H1 (cell line): ENCODE measurements around the gene ANAPC13. TPM values are rescaled to one million over a fixed set of nuclear protein-coding genes. Genes with fewer than 3 reads are reported as not detected.

ENCODE experiments used
- CTCF ChIA-PET: fragments of 300-600 bp; sonication (Branson Sonifier 250); formaldehyde crosslinking; loops from one replicate; lab custom pipeline; 2021; ENCODE audit not compliant: partially characterized antibody; lab: Charles Lee
- POLR2A ChIA-PET: fragments of 300-600 bp; sonication (Branson Sonifier 250); formaldehyde crosslinking; loops from one replicate; lab custom pipeline; 2021; ENCODE audit warnings: inconsistent platforms; ENCODE audit not compliant: partially characterized antibody; lab: Charles Lee
- DNase-seq, 2 experiments: peaks; one replicate each; pipeline versions ENCODE4 v3.0.0 to v3.0.0-alpha.2; 2010 to 2022; ENCODE audit warnings: low spot score in 2 of 2, low read depth in 1 of 2, mixed read lengths in 1 of 2
- FAIRE-seq: peaks from 2 replicates; lab custom pipeline; 2011; peaks lifted over from hg19 to GRCh38; lab: Jason Lieb, UNC
- H2AFZ ChIP-seq: 2 replicates; pipeline ENCODE4 v1.8.1; 2012; ENCODE audit warnings: low read length, inconsistent platforms
- H2AK5ac ChIP-seq: 2 replicates; pipeline ENCODE4 v1.6.1; 2013; ENCODE audit warnings: low read depth, low read length
- H2BK120ac ChIP-seq: replicated peaks from 2 replicates; pipeline ENCODE3; 2013; ENCODE audit warnings: low read depth, low read length, inconsistent platforms
- H2BK12ac ChIP-seq: 2 replicates; pipeline ENCODE4 v1.6.1; 2013; ENCODE audit warnings: low read depth, low read length
- H2BK15ac ChIP-seq: 2 replicates; pipeline ENCODE4 v1.6.1; 2013; ENCODE audit warnings: low read length
- H2BK20ac ChIP-seq: 2 replicates; pipeline ENCODE4 v1.6.1; 2013; ENCODE audit warnings: low read length
- H2BK5ac ChIP-seq: 2 replicates; pipeline ENCODE4 v1.6.1; 2013; ENCODE audit warnings: low read depth, low read length
- H3K14ac ChIP-seq: 2 replicates; pipeline ENCODE4 v1.6.1; 2013; ENCODE audit warnings: inconsistent platforms; ENCODE audit not compliant: insufficient read length
- H3K18ac ChIP-seq: 2 replicates; pipeline ENCODE4 v1.6.1; 2013; ENCODE audit warnings: low read length; ENCODE audit errors: extremely low read depth
- H3K23ac ChIP-seq: 2 replicates; pipeline ENCODE4 v1.6.1; 2013; ENCODE audit warnings: inconsistent platforms; ENCODE audit not compliant: insufficient read length
- H3K23me2 ChIP-seq: 2 replicates; pipeline ENCODE4 v1.6.1; 2013; ENCODE audit warnings: low read depth, low read length
- H3K27ac ChIP-seq: 2 replicates; pipeline ENCODE4 v1.6.1; 2011; ENCODE audit warnings: low read depth, low read length, inconsistent platforms
- H3K27me3 ChIP-seq, 4 experiments: replicated peaks in 1 of 4; 1 replicate in 1 of 4; 2 replicates in 3 of 4; pipeline versions ENCODE4 v1.6.1 to v1.8.1; 2011 to 2013; ENCODE audit warnings: low read length in 3 of 4, mild to moderate bottlenecking in 3 of 4, inconsistent platforms in 2 of 4, mixed read lengths in 2 of 4, moderate library complexity in 1 of 4; ENCODE audit not compliant: control insufficient read depth in 3 of 4, insufficient read depth in 3 of 4; ENCODE audit errors: extremely low read depth in 1 of 4
- H3K36me3 ChIP-seq, 4 experiments: 2 replicates each; pipeline versions ENCODE4 v1.6.1 to v1.8.1; 2011 to 2013; ENCODE audit warnings: mild to moderate bottlenecking in 4 of 4, low read length in 3 of 4, moderate library complexity in 2 of 4, control low read depth in 1 of 4, inconsistent platforms in 1 of 4; ENCODE audit not compliant: insufficient read depth in 4 of 4, control insufficient read depth in 2 of 4
- H3K4ac ChIP-seq: replicated peaks from 2 replicates; pipeline ENCODE3; 2013; ENCODE audit warnings: low read length, low read depth, mixed read lengths, inconsistent platforms; ENCODE audit not compliant: insufficient read length
- H3K4me1 ChIP-seq, 4 experiments: replicated peaks in 1 of 4; 1 replicate in 1 of 4; 2 replicates in 3 of 4; pipeline versions ENCODE4 v1.6.1 to v1.8.1; 2011 to 2013; ENCODE audit warnings: low read length in 3 of 4, inconsistent platforms in 2 of 4, mixed read lengths in 1 of 4; ENCODE audit not compliant: insufficient read depth in 4 of 4, control insufficient read depth in 3 of 4
- H3K4me2 ChIP-seq, 2 experiments: 2 replicates each; pipeline versions ENCODE4 v1.6.1 to v1.8.1; 2011 to 2013; ENCODE audit warnings: low read depth in 2 of 2, low read length in 2 of 2, control low read depth in 1 of 2, inconsistent platforms in 1 of 2, mild to moderate bottlenecking in 1 of 2; ENCODE audit not compliant: insufficient read depth in 1 of 2
- H3K4me3 ChIP-seq, 4 experiments: fragments of 200-600, 300-600 bp in 1 of 4; sonication (generic), shearing (Covaris generic), sonication (Bioruptor Twin) in 1 of 4; 2 replicates each; pipeline versions ENCODE4 v1.5.1 to v1.8.1; 2011 to 2016; ENCODE audit warnings: low read length in 4 of 4, low read depth in 3 of 4, control low read depth in 2 of 4, inconsistent platforms in 2 of 4, mild to moderate bottlenecking in 2 of 4, mixed read lengths in 1 of 4, moderate library complexity in 1 of 4; ENCODE audit not compliant: insufficient read depth in 2 of 4; ENCODE audit errors: extremely low read depth in 1 of 4
- H3K56ac ChIP-seq: replicated peaks from 2 replicates; pipeline ENCODE3; 2013; ENCODE audit warnings: low read depth, mild to moderate bottlenecking, mixed read lengths, low read length, inconsistent platforms; ENCODE audit not compliant: insufficient read length
- H3K79me1 ChIP-seq: 2 replicates; pipeline ENCODE4 v1.6.1; 2013; ENCODE audit warnings: low read depth, low read length, control low read depth
- H3K79me2 ChIP-seq, 2 experiments: 2 replicates each; pipeline versions ENCODE4 v1.6.1 to v1.8.1; 2012 to 2013; ENCODE audit warnings: low read length in 2 of 2, mild to moderate bottlenecking in 2 of 2, inconsistent platforms in 1 of 2; ENCODE audit not compliant: insufficient read depth in 2 of 2, control insufficient read depth in 1 of 2
- H3K9ac ChIP-seq, 4 experiments: replicated peaks in 1 of 4; 1 replicate in 1 of 4; 2 replicates in 3 of 4; pipeline versions ENCODE4 v1.6.1 to v1.8.1; 2011 to 2013; ENCODE audit warnings: low read depth in 3 of 4, low read length in 3 of 4, control low read depth in 2 of 4, mild to moderate bottlenecking in 2 of 4, moderate library complexity in 2 of 4, inconsistent platforms in 1 of 4; ENCODE audit errors: extremely low read depth in 1 of 4
- H3K9me3 ChIP-seq, 2 experiments: 2 replicates each; pipeline versions ENCODE4 v1.6.1 to v1.8.1; 2012 to 2013; ENCODE audit warnings: mild to moderate bottlenecking in 2 of 2, moderate library complexity in 2 of 2, control low read depth in 1 of 2, inconsistent platforms in 1 of 2, low read depth in 1 of 2, low read length in 1 of 2, mixed read lengths in 1 of 2; ENCODE audit not compliant: insufficient read depth in 2 of 2
- H4K20me1 ChIP-seq, 2 experiments: replicated peaks in 1 of 2; 2 replicates each; pipeline versions ENCODE3 to v1.8.1; 2011 to 2013; ENCODE audit warnings: inconsistent platforms in 2 of 2, low read length in 2 of 2, mild to moderate bottlenecking in 1 of 2; ENCODE audit not compliant: insufficient read depth in 2 of 2, control insufficient read depth in 1 of 2
- H4K5ac ChIP-seq: 2 replicates; pipeline ENCODE4 v1.6.1; 2013; ENCODE audit warnings: low read length, low read depth, mixed read lengths, inconsistent platforms; ENCODE audit not compliant: insufficient read length
- H4K8ac ChIP-seq: 2 replicates; pipeline ENCODE4 v1.8.0; 2013; ENCODE audit warnings: mild to moderate bottlenecking, moderate library complexity, low read length, inconsistent platforms; ENCODE audit not compliant: insufficient read depth; ENCODE audit errors: extremely low read depth
- H4K91ac ChIP-seq: replicated peaks from 2 replicates; pipeline ENCODE3; 2013; ENCODE audit warnings: low read length, mixed read lengths, inconsistent platforms; ENCODE audit not compliant: insufficient read length
- HDAC2 ChIP-seq, 2 experiments: fragments of 300-600 bp in 1 of 2; sonication (generic) in 1 of 2; IDR thresholded peaks; 2 replicates each; pipeline ENCODE4 v1.6.1; 2011 to 2012; ENCODE audit warnings: low read depth in 2 of 2, low read length in 2 of 2, mild to moderate bottlenecking in 2 of 2, moderate library complexity in 2 of 2, borderline replicate concordance in 1 of 2, inconsistent platforms in 1 of 2
- KDM1A ChIP-seq: fragments of 200-600, 300-600 bp; sonication (generic); IDR thresholded peaks from 2 replicates; pipeline ENCODE4 v1.7.1; 2016; ENCODE audit warnings: mild to moderate bottlenecking, low read length, borderline replicate concordance
- NRF1 ChIP-seq: IDR thresholded peaks from 2 replicates; pipeline ENCODE4 v1.6.1; 2011; ENCODE audit warnings: mild to moderate bottlenecking, low read depth, low read length, improper control_type of control experiment
- POU5F1 ChIP-seq: IDR thresholded peaks from 2 replicates; pipeline ENCODE4 v1.6.1; 2011; ENCODE audit warnings: low read depth, mild to moderate bottlenecking, low read length, moderate library complexity
- RAD21 ChIP-seq, 2 experiments: IDR thresholded peaks in 1 of 2; conservative IDR thresholded peaks in 1 of 2; 2 replicates each; pipeline ENCODE4 v1.6.1; 2011; ENCODE audit warnings: low read depth in 2 of 2, low read length in 2 of 2, improper control_type of control experiment in 1 of 2, inconsistent platforms in 1 of 2, mild to moderate bottlenecking in 1 of 2, moderate library complexity in 1 of 2
- RFX5 ChIP-seq: IDR thresholded peaks from 2 replicates; pipeline ENCODE4 v1.6.1; 2011; ENCODE audit warnings: low read depth, low read length, improper control_type of control experiment, borderline replicate concordance
- RXRA ChIP-seq: IDR thresholded peaks from 2 replicates; pipeline ENCODE4 v1.6.1; 2011; ENCODE audit warnings: low read depth, mild to moderate bottlenecking, low read length, moderate library complexity; ENCODE audit not compliant: insufficient read depth
- SIX5 ChIP-seq: IDR thresholded peaks from 2 replicates; pipeline ENCODE4 v1.6.1; 2011; ENCODE audit warnings: mild to moderate bottlenecking, low read depth, low read length
- SP1 ChIP-seq: IDR thresholded peaks from 2 replicates; pipeline ENCODE4 v1.6.1; 2011; ENCODE audit warnings: low read depth, low read length
- SP4 ChIP-seq: IDR thresholded peaks from 2 replicates; pipeline ENCODE4 v1.6.1; 2012; ENCODE audit warnings: low read length, inconsistent platforms
- SRF ChIP-seq: IDR thresholded peaks from 2 replicates; pipeline ENCODE4 v1.6.1; 2011; ENCODE audit warnings: mild to moderate bottlenecking, low read depth, low read length, moderate library complexity
- SUZ12 ChIP-seq: fragments of 200-600 bp; sonication (generic); IDR thresholded peaks from 2 replicates; pipeline ENCODE4 v1.6.1; 2012; ENCODE audit warnings: mild to moderate bottlenecking, inconsistent platforms, low read length, moderate library complexity, mixed read lengths
- YY1 ChIP-seq: IDR thresholded peaks from 2 replicates; pipeline ENCODE4 v1.6.1; 2011; ENCODE audit warnings: low read depth, mild to moderate bottlenecking, low read length
- WGBS, 2 experiments: shearing (Covaris generic) in 1 of 2; methylation state at CpG; one replicate each; pipeline versions ENCODE4 v1.1.6 to v1.1.7; 2013 to 2015; ENCODE audit warnings: low lambda C conversion rate in 2 of 2, mixed read lengths in 2 of 2, inconsistent platforms in 1 of 2, low coverage in 1 of 2, missing lambda C conversion rate in 1 of 2; ENCODE audit not compliant: insufficient replicate concordance in 2 of 2, insufficient coverage in 1 of 2, insufficient read length in 1 of 2; ENCODE audit errors: extremely low coverage in 1 of 2, missing lambda C conversion rate in 1 of 2; 5-methylcytosine and 5-hydroxymethylcytosine counted together
- polyA plus RNA-seq, 7 experiments: library from polyadenylated mRNA; depleted of rRNA in 3 of 7; stranded (reverse) in 5 of 7; unstranded in 2 of 7; fragments of >200 nt in 5 of 7; fragments of 200-250 nt in 2 of 7; gene quantifications; 1 replicate in 5 of 7; 2 replicates in 1 of 7; 4 replicates in 1 of 7; pipeline versions ENCODE4 v1.2.1 to v1.2.3, GENCODE V29; 2011 to 2013; ENCODE audit warnings: missing spikeins in 2 of 7, mixed read lengths in 2 of 7
- total RNA-seq: library from RNA; stranded (reverse); fragmentation: NEBNext Ultra II Directional; extraction: Animal tissue kit (Norgen Biotek cat#: 25700); gene quantifications from 2 replicates; pipeline ENCODE4 v1.2.1, GENCODE V29; 2021

The ANAPC13 gene
- total and polyA plus RNA-seq, 2 of the 8 experiments (the other 6 are each of a cell fraction or from before 2014, with no cell fraction given): 33.3 to 34.0 TPM

DNA sequence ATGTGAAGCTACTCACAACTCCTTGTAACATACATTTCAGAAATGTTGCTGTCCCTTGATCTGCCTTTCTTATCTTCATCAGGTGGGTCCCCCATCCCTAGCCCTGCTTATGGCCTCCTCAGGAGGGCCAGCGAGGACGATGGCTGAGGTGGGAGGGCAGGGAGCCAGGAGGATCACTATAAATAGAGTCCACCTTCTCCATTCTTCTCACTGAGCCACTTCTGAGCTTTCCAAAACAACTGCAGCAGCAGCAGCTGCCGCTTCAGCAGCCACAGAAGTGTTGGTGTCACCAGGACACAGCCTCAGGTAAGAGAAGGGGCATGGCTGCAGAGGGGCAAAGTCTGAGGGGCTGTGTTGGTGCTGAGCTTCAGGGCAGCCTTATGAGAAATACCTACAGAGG lies 53.5 kb downstream of the ANAPC13 start:
- Histone ChIP-seq H4K5ac (no peak overlapping the region), H2BK120ac (no peak overlapping the region), H3K79me1 (no peaks in the 10 kb centered on the region), H4K20me1 (no peaks in the 10 kb centered on the region), H3K9me3 (no peaks in the 10 kb centered on the region), H2BK12ac (no peak overlapping the region), H3K4me2 (no peak overlapping the region), H4K8ac (no peak overlapping the region), H2AFZ (no peak overlapping the region), H3K79me2 (no peaks in the 10 kb centered on the region), H3K27me3 (no peaks in the 10 kb centered on the region; a peak in 1 of 7 replicates), H3K56ac (no peak overlapping the region), H3K4me3 (no peak overlapping the region), H4K91ac (no peak overlapping the region), H2AK5ac (no peak overlapping the region), H3K23me2 (no peaks in the 10 kb centered on the region), H2BK15ac (no peak overlapping the region), H3K14ac (no peak overlapping the region), H3K4ac (no peak overlapping the region), H3K23ac (no peak overlapping the region), H3K36me3 (no peaks in the 10 kb centered on the region), H3K9ac (no peak overlapping the region), H3K4me1 (no peaks in the 10 kb centered on the region), H3K18ac (no peak overlapping the region), H2BK20ac (no peak overlapping the region), H2BK5ac (no peak overlapping the region), H3K27ac (no peak overlapping the region)
- DNase-seq (no peak), FAIRE-seq (no peak)
- POLR2A ChIA-PET: interaction anchor here (0.6 to 2.1 kb wide), 2 partner anchors 62 to 116 kb away, joined by 3 to 8 read pairs; no protein-coding TSS in a partner anchor
- CTCF ChIA-PET: interaction anchor here (0.9 to 4.1 kb wide), 11 partner anchors 9 to 124 kb away, joined by 3 to 12 read pairs (median 4); partner anchors contain the start of gene AMOTL2
- TF ChIP-seq SIX5: no peak
- no peak for TF ChIP-seq HDAC2 (IDR thresholded peaks at IDR 0.05; ENCODE audit: borderline replicate concordance in 1 of 2, low read depth in 2 of 2, low read length in 2 of 2)
- TF ChIP-seq NRF1: no peak
- no peak for TF ChIP-seq SP4
- no peak for TF ChIP-seq KDM1A
- no peak for TF ChIP-seq POU5F1
- TF ChIP-seq SUZ12: no peak
- no peak for TF ChIP-seq SP1
- no peak for TF ChIP-seq SRF
- TF ChIP-seq RAD21 (IDR thresholded peaks at IDR 0.05 in 1 of 2, conservative IDR thresholded peaks at IDR 0.05 in 1 of 2; ENCODE audit: low read depth in 2 of 2, low read length in 2 of 2): no peak
- no peak for TF ChIP-seq RFX5
- TF ChIP-seq YY1: no peak
- TF ChIP-seq RXRA: no peak
- WGBS, 2 experiments: 82% methylated on average over 3 of the region's 3 CpGs; no CpG with 5 or more reads in 1 of the 2 experiments
